GM12875 (cell line): ENCODE data around the gene GNGT1.

Experiments
- H3K4me3 ChIP-seq: one replicate; pipeline ENCODE4 v1.5.1; 2011; ENCODE audit warnings: low read depth, low read length, control low read depth
- TF ChIP-seq, protein P1 (sequence below): IDR thresholded peaks from 2 replicates; pipeline ENCODE4 v1.5.1; 2011; ENCODE audit warnings: low read depth, mild to moderate bottlenecking, control low read depth, inconsistent platforms, low read length, moderate library complexity, borderline replicate concordance; ENCODE audit not compliant: insufficient read depth

Gene GNGT1

DNA sequence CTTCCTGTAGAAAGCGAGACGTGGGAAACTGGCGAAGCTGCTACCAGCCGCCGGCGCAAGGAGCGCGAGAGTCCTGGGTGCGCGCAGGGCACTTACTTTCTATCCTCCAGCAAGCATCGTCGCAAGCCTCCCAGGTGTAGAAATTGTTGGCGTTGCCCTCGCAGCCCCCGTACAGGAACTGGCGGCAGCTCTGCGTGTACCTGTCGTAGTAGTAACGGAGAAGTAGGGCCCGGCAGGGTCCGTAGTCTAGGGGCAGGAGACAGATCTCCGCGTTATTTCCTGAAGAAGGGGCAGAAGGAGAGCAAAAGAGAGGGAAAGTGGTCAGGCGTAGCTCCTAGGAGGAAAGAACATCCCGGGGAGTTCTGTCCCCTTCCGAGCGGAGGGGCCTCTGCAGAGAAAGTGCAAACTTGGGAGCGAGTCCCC lies 16.3 kb upstream of the GNGT1 start:
- peak overlapping the region; percentile 8 for H3K4me3 ChIP-seq
- TF ChIP-seq, protein P1, sequence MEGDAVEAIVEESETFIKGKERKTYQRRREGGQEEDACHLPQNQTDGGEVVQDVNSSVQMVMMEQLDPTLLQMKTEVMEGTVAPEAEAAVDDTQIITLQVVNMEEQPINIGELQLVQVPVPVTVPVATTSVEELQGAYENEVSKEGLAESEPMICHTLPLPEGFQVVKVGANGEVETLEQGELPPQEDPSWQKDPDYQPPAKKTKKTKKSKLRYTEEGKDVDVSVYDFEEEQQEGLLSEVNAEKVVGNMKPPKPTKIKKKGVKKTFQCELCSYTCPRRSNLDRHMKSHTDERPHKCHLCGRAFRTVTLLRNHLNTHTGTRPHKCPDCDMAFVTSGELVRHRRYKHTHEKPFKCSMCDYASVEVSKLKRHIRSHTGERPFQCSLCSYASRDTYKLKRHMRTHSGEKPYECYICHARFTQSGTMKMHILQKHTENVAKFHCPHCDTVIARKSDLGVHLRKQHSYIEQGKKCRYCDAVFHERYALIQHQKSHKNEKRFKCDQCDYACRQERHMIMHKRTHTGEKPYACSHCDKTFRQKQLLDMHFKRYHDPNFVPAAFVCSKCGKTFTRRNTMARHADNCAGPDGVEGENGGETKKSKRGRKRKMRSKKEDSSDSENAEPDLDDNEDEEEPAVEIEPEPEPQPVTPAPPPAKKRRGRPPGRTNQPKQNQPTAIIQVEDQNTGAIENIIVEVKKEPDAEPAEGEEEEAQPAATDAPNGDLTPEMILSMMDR, result no peak

DNA sequence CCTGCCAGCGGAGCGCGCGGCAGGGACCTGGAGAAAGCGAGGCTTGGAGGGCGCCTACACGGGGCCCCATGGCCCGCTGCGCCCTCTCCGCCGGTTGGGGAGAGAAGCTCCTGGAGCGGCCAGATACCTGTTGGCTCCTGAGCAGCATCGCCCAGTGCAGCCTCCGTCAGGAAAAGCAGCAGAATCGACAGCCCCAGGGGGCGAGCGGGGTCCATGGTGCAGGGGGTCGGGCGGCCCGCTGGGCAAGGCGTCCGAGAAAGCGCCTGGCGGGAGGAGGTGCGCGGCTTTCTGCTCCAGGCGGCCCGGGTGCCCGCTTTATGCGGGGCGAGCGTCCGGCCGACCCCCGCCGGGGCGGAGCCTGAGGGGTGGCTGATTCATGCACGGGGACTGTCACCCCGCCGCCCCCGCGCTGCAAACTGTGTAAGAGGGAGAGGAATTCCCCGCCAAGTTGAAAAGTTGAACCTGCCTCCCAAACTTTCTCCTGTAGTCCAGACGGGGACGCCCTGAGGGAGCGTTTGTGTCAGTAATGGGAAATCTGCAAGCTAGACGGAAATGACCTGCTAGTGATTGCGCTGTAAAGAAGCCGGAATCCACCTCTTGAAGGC lies 15.8 kb upstream of the GNGT1 start, which contains the start of gene TFPI2:
Gene TFPI2, minus strand, starts transcription at position 290 of the 605 bp plus-strand sequence. Its CDS starts 75 bp downstream, at position 215.
- TF ChIP-seq, protein P1, result no peak
- peak within 1 kb of the TSS; percentile 8 for H3K4me3 ChIP-seq

DNA sequence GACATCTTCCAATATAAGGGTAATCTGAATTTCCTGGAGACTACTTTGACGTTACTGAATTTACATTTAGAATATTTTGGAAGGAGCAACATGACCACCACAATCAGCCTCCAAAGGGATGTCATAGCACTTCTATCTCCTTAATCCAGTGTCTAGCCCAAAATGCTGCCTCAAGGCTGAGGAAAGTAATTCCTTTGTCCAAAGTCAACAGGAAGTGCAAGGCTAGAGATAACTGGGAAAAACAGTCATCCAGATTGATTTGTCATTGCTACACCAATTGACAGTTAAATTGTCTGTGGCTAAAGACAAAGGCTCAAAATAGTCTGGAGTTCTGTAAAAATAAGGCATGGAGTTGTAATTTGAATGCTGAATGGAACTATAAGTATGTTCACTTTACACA lies 11.9 kb upstream of the GNGT1 start:
- TF ChIP-seq, protein P1, result no peak
- H3K4me3 ChIP-seq, result no peak overlapping the region

DNA sequence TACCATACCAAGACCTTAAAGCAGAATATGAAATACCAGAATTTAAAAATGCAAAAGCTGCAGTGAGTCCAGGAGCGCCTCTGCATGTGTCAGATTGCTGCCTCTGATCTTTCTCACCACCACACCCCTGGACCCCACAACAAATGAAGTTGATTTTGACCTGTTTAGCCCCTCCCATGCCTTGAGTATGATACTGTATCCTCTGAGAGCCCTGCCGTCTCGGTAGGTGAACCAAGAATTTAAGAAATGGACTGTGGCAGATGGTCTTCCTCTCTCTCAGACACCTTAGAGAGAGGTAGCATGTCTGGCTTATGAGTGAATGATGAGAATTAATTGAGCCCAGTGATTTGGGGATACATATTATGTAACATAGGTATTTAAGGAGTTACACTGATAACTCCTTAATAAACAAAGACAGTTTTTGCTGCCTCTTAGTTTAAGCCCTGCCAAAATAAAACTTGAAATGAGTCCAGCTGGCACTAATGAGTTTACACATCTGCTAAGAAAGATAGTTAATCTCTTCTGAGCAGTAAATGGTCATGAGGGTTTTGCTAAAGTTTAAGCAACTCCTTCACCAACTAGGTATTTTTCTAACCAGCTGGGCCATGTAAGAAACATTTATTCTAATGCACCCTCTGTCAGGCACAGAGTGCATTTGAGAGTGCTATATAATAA lies 11.3 kb upstream of the GNGT1 start:
- no peak overlapping the region for H3K4me3 ChIP-seq
- TF ChIP-seq, protein P1, result no peak

DNA sequence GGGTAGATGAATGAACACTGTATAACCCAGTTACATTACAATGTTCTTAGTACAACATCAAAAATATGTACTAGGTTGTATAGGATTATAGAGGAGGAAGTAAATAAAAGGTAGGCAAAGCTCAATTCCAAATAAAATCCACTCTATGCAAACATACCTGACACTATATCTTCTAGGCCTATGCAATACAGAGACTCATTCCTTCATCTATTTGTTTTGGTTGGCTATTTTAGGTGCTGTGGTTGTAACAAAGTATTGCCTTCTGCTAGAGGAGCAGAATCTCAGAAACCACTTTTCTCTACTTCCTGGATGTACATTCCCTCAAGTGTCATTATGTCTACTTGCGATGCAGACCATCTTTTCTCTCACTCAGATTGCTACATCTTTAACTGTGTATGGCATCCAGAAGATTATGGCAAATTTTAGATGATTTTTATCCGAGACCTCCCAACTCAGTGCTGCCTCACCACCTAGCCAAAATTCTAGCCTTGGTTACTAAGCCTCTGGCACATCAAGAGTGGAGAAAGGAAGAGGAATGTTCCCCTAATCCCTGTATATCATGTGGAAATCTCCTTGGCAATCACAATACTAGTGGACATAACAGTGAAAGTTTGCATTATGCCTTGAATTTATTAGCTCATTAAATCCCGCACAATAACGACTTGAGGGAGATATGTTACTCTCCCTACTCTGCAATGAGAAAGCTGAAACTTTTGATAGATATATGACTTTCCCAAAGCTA lies 10.3 kb upstream of the GNGT1 start:
- no peak overlapping the region for H3K4me3 ChIP-seq
- TF ChIP-seq, protein P1, result no peak

DNA sequence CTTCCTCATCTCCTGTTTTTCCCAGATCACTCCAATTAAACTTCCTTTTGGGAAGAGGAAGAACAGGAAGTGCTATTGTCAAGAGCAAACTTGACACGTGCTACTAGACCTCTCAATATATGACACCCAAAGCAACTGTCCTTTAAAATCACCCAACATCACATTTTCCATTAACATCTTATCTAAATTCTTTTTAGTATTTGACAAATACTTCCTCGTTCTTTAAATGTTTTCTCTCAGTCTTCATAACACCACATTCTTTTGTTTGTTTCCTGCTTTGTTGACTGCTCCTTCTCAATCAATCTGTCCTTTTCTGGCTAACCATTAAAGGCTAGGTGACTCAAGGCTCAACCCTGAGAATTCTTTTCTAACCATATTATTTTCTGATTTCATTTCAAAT lies 8.7 kb upstream of the GNGT1 start:
- TF ChIP-seq, protein P1, result no peak
- H3K4me3 ChIP-seq, result no peak overlapping the region
